ENCODE measurements around the gene PCSK7. TPM values are rescaled to one million over a fixed set of nuclear protein-coding genes. Genes with fewer than 3 reads are reported as not detected.

Gene PCSK7
- total RNA-seq, 2 donors from 2014 or later = 38.5 to 45.7 TPM

DNA sequence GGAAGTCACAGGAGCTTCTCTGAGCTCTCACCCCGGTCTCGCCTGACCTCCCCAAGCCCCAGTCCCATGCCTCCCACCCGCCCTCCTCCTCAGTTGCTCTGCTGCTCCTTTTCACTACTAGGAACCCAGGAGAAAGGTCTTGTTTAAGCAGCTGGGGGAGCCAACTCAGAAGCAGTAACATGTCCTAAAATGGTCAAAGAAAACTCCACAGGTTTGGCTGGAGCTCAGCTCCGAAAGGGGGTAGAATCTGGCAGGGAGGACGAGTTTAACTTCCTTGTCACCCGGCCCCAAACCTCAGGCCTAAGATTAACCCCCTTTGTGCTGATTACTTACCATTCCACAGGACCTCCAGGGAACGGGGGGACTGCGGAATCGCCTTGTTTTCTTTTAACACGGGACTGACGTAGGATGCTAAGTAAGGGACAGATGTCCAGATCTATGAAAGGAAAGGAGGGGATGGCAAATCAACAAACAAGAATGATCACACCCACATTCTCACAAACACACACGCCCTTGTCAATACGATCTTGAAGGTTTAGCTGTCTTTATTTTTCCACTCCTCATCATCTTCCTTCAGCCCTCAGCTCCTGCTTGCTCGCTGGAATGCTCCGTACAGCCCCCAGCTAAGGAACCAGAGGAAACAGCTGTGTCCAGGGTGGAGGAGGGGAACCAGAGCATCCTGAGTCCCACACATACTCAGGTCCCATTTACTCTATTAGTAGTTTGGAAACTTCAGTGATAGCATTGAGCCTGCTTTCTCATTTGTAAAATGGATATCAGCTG is 13.5 kb downstream of the PCSK7 start:
- WGBS = 56% methylated on average over 15 of the region's 15 CpGs
- peaks cover 6% of the 10 kb centered on the region for H3K4me1 ChIP-seq (replicated peaks)
- peak overlapping the region; percentile 62 to 78 for H3K27ac ChIP-seq
- H3K36me3 ChIP-seq = peaks cover 5 to 6% of the 10 kb centered on the region in 2 donors
- peak; percentile 29 for TF ChIP-seq POLR2AphosphoS5 (IDR thresholded peaks at IDR 0.05)
- TF ChIP-seq, protein P1, sequence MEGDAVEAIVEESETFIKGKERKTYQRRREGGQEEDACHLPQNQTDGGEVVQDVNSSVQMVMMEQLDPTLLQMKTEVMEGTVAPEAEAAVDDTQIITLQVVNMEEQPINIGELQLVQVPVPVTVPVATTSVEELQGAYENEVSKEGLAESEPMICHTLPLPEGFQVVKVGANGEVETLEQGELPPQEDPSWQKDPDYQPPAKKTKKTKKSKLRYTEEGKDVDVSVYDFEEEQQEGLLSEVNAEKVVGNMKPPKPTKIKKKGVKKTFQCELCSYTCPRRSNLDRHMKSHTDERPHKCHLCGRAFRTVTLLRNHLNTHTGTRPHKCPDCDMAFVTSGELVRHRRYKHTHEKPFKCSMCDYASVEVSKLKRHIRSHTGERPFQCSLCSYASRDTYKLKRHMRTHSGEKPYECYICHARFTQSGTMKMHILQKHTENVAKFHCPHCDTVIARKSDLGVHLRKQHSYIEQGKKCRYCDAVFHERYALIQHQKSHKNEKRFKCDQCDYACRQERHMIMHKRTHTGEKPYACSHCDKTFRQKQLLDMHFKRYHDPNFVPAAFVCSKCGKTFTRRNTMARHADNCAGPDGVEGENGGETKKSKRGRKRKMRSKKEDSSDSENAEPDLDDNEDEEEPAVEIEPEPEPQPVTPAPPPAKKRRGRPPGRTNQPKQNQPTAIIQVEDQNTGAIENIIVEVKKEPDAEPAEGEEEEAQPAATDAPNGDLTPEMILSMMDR (IDR thresholded peaks at IDR 0.05) = no peak
- intact Hi-C loops (cut with DNase I) = no loop called here
- no peak for DNase-seq (ENCODE audit: low spot score)
- H3K9me3 ChIP-seq = no peaks in the 10 kb centered on the region
- no peak overlapping the region for H3K4me3 ChIP-seq
- no peaks in the 10 kb centered on the region for H3K27me3 ChIP-seq (replicated peaks; ENCODE audit: insufficient read depth)

DNA sequence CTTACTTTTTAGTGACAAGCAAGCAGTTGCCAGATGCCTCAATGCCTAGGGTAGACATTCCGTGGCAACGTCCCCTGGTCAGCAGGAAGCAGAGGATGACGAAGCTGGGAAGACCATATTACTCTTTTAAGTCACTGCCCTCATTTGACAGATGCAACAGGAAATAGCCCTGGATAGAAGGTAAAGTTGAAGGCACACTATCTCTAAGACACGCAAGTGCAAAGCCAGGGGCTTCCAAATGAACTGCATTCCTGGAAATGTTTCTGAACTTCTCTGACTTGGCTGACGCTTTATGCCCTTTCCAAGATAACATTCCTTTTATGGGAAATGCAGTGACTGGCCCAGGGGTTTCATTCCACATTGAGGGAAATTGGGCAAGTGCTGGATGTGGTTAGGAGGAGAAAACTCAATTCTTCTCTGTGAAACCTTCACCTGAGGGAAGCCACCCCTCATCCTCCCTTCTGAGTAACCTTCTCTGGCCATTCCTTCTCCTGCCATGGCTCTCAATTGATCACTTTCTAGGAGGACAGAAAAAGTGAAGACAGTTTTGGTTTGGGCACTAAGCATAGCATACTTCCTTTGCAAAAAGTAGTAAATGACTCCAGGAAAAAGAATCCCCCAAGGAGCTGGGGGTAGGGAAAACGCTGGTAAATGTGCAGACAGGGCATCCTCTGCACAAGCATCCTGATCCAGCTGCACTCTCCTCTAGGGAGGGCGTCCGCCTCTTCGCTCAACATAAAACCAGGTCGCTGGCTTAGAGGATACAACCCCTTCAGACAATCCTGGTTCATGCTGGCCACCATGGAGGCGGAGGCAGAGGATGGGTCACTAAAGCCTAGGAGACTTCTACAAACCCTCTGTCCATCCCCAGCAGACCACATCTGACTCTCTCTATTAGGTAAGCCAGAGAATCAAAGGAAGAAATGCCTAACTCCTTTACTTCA is 14.5 kb downstream of the PCSK7 start:
- H3K4me3 ChIP-seq = no peak overlapping the region
- WGBS = 71% methylated on average over 11 of the region's 11 CpGs
- peaks cover 5 to 6% of the 10 kb centered on the region in 2 donors for H3K36me3 ChIP-seq
- TF ChIP-seq, protein P1 (IDR thresholded peaks at IDR 0.05) = no peak
- TF ChIP-seq POLR2A (IDR thresholded peaks at IDR 0.05) (no peak), POLR2AphosphoS5 (IDR thresholded peaks at IDR 0.05) (no peak)
- DNase-seq (ENCODE audit: low spot score) = no peak
- intact Hi-C loops (cut with DNase I) = no loop called here
- no peaks in the 10 kb centered on the region for H3K27me3 ChIP-seq (replicated peaks; ENCODE audit: insufficient read depth)
- H3K4me1 ChIP-seq (replicated peaks) = peaks cover 6% of the 10 kb centered on the region
- H3K9me3 ChIP-seq = no peaks in the 10 kb centered on the region
- H3K27ac ChIP-seq = peak overlapping the region; percentile 62 to 78

DNA sequence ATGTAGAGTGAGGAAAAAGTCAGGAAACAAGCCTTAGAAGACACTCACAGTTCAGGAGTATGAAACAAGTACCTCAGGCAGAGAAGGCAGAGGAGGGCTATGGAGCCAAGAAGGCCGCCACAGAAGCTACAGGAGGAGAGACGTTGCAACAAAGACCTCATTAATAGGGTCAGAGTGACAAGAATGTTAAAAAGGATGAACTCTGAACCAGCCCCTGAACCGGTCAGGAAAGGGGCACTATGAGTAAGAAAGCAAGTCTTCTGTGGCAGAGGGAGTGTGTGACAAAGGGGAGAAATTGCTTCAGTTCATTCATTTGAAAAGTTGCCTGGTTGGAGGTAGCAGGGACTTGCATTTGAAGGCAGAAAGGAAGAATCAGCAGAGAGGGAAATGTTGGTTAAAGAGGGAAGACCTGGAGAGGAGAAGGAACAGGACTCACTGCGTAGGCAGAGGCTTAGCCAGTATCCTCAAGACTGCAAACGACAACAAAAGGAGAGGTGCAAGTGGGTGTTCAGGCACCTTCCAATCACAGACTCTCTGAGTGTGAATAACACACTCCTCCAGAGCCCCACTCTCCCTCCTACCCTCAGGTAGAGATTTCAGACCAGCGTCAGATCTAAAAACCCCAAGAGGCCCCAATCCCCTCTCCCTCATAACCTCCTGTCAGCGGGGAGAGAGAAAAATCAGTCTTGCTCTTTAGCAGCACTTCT is 17.3 kb downstream of the PCSK7 start:
- Histone ChIP-seq H3K9me3 (no peaks in the 10 kb centered on the region), H3K27ac (no peak overlapping the region), H3K4me3 (no peak overlapping the region), H3K4me1 (replicated peaks) (no peaks in the 10 kb centered on the region), H3K27me3 (replicated peaks; ENCODE audit: insufficient read depth) (no peaks in the 10 kb centered on the region), H3K36me3 (peaks cover 5 to 6% of the 10 kb centered on the region in 2 donors)
- TF ChIP-seq POLR2A (IDR thresholded peaks at IDR 0.05) (no peak), POLR2AphosphoS5 (IDR thresholded peaks at IDR 0.05) (no peak)
- TF ChIP-seq, protein P1 (IDR thresholded peaks at IDR 0.05) = no peak
- intact Hi-C loops (cut with DNase I) = no loop called here
- DNase-seq (ENCODE audit: low spot score) = no peak
- 84% methylated on average over 7 of the region's 7 CpGs for WGBS

DNA sequence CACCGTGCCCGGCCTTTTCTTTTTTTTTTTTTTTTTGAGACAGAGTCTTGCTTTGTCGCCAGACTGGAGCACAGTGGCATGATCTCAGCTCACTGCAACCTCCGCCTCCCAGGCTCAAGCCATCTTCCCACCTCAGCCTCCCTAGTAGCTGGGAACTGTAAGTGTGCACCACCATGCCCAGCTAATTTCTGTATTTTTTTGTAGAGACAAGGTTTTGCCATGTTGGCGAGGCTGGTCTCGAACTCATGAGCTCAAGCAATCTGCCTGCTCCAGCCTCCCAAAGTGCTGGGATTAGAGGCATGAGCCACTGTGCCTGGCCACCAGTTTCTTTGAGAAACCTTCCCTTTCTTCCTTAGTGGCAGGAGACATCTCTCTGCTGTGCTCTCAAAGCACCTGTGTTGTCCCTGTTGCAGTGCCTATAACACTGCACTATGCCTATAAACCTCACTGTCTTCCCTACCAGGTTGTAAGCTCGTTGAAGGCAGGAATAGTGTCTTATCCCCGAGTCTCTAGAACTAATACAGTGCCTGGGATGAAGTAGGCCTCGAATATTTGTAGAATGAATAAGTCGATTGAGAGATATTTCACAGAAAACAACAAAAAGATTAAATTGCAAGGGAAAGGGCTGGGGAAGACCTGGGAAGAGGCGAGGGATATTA is 19.0 kb downstream of the PCSK7 start:
- no peaks in the 10 kb centered on the region for H3K36me3 ChIP-seq
- H3K4me3 ChIP-seq = no peak overlapping the region
- intact Hi-C loops (cut with DNase I) = no loop called here
- no peaks in the 10 kb centered on the region for H3K4me1 ChIP-seq (replicated peaks)
- H3K27me3 ChIP-seq (replicated peaks; ENCODE audit: insufficient read depth) = no peaks in the 10 kb centered on the region
- DNase-seq (ENCODE audit: low spot score) = no peak
- no peaks in the 10 kb centered on the region for H3K9me3 ChIP-seq
- TF ChIP-seq, protein P1 (IDR thresholded peaks at IDR 0.05) = no peak
- no peak for TF ChIP-seq POLR2AphosphoS5 (IDR thresholded peaks at IDR 0.05)
- TF ChIP-seq POLR2A (IDR thresholded peaks at IDR 0.05) = no peak
- WGBS = 94% methylated on average over 9 of the region's 11 CpGs
- H3K27ac ChIP-seq = no peak overlapping the region

All from prostate gland (tissue), 2 donors.